ENCODE results near the gene LRRC8B.
A peak's percentile ranks its signal among the peaks of the same experiment; 100 is the strongest.
"Not testable (repeated sequence)": the region's sequence is repeated elsewhere in the genome, so short reads cannot be mapped to it uniquely, and the experiment has no call there.

LRRC8B gene

GRCh38 chr1:89524369-89525168 is at the start of gene LRRC8B:
TSS of gene LRRC8B (plus strand) at chr1:89524829. CDS start at chr1:89582651, 57,822 bp downstream.
- DNase-seq: peak; percentile 93

- DNase-seq: no peak
Observed at GRCh38 chr1:89475269-89475668, 49.4 kb upstream of the LRRC8B start.

- DNase-seq: no peak
Observed at GRCh38 chr1:89476072-89476471, 48.6 kb upstream of the LRRC8B start.

GRCh38 chr1:89483010-89483756 is 41.4 kb upstream of the LRRC8B start:
- peak; percentile 88 for DNase-seq

- DNase-seq: no peak
Observed at GRCh38 chr1:89483757-89484077, 40.9 kb upstream of the LRRC8B start.

GRCh38 chr1:89484092-89485038 is 40.3 kb upstream of the LRRC8B start:
- no peak for DNase-seq

GRCh38 chr1:89487972-89488371 is 36.7 kb upstream of the LRRC8B start:
- DNase-seq: no peak

- no peak for DNase-seq
Observed at GRCh38 chr1:89489047-89489729, 35.4 kb upstream of the LRRC8B start.

- no peak for DNase-seq
Observed at GRCh38 chr1:89490389-89490788, 34.2 kb upstream of the LRRC8B start.

- DNase-seq: no peak
Observed at GRCh38 chr1:89499320-89499719, 25.3 kb upstream of the LRRC8B start.

GRCh38 chr1:89502042-89502441 is 22.6 kb upstream of the LRRC8B start:
- DNase-seq: no peak

GRCh38 chr1:89502895-89503294 is 21.7 kb upstream of the LRRC8B start:
- no peak for DNase-seq

- DNase-seq: no peak
Observed at GRCh38 chr1:89503690-89504089, 20.9 kb upstream of the LRRC8B start.

GRCh38 chr1:89510061-89510460 is 14.6 kb upstream of the LRRC8B start:
- not testable (repeated sequence) for DNase-seq

GRCh38 chr1:89512996-89513720 is 11.5 kb upstream of the LRRC8B start:
- DNase-seq: no peak

- DNase-seq: no peak
Observed at GRCh38 chr1:89516055-89516454, 8.6 kb upstream of the LRRC8B start.

- DNase-seq: no peak
Observed at GRCh38 chr1:89518221-89518631, 6.4 kb upstream of the LRRC8B start.

- no peak for DNase-seq
Observed at GRCh38 chr1:89519779-89520358, 4.8 kb upstream of the LRRC8B start.

- not testable (repeated sequence) for DNase-seq
Observed at GRCh38 chr1:89521977-89522376, 2.7 kb upstream of the LRRC8B start.

GRCh38 chr1:89523572-89524368 is 859 bp upstream of the LRRC8B start:
- peak; percentile 76 for DNase-seq

All from stimulated activated CD8-positive, alpha-beta memory T cell treated with anti-CD3 and anti-CD28 coated beads, Interleukin-4, amount 100 ng/mL, for 48 hours (primary cell).